ENCODE measurements around the gene TPRG1. TPM values are rescaled to one million over a fixed set of nuclear protein-coding genes. Genes with fewer than 3 reads are reported as not detected.

TPRG1 gene
- total RNA-seq, 1 donor from 2014 or later, result 0.71 TPM

- H3K9ac ChIP-seq, result no peak overlapping the region
- H3K27me3 Mint-ChIP-seq (ENCODE audit: insufficient read depth, low read depth), result peaks cover 6% of the 10 kb centered on the region
- H3K4me1 Mint-ChIP-seq, result peaks cover 15% of the 10 kb centered on the region
These were observed 131.8 kb downstream of the TPRG1 start for GRCh38 chr3:189303584-189303983.

GRCh38 chr3:189304465-189305351 lies 132.9 kb downstream of the TPRG1 start:
- no peak overlapping the region for H3K27ac ChIP-seq
- peaks cover 15% of the 10 kb centered on the region for H3K4me1 Mint-ChIP-seq
- H3K4me2 ChIP-seq, result peak overlapping the region; percentile 37
- TF ChIP-seq EZH2phosphoT487 (IDR thresholded peaks at IDR 0.05) (no peak), EZH2 (IDR thresholded peaks at IDR 0.05) (no peak), CTCF (IDR thresholded peaks at IDR 0.05) (no peak)
- peaks cover 6% of the 10 kb centered on the region for H3K27me3 Mint-ChIP-seq (ENCODE audit: insufficient read depth, low read depth)
- H3K36me3 ChIP-seq, result no peaks in the 10 kb centered on the region
- no peaks in the 10 kb centered on the region for H3K9me3 ChIP-seq (ENCODE audit: low read depth)
- no peak overlapping the region for H3K9ac ChIP-seq
- H4K20me1 ChIP-seq (ENCODE audit: low read depth), result no peaks in the 10 kb centered on the region
- H3K4me1 ChIP-seq, result peaks cover 16% of the 10 kb centered on the region
- no peak overlapping the region for H3K4me3 ChIP-seq
- H3K9me3 Mint-ChIP-seq, result no peaks in the 10 kb centered on the region
- DNase-seq (ENCODE audit: low spot score), result no peak
- no peaks in the 10 kb centered on the region for H3K79me2 ChIP-seq (ENCODE audit: low read depth)
- H3F3A ChIP-seq (ENCODE audit: low read depth), result peaks cover 4% of the 10 kb centered on the region
- H3K27ac Mint-ChIP-seq, result no peak overlapping the region
- no peak overlapping the region for H3K4me3 Mint-ChIP-seq
- H3K36me3 Mint-ChIP-seq, result no peaks in the 10 kb centered on the region
- peak overlapping the region; percentile 23 for H2AFZ ChIP-seq (replicated peaks)
- no peaks in the 10 kb centered on the region for H3K27me3 ChIP-seq

More at GRCh38 chr3:189303584-189303983, 131.8 kb downstream of the TPRG1 start:
- no peaks in the 10 kb centered on the region for H3K36me3 Mint-ChIP-seq
- H4K20me1 ChIP-seq (ENCODE audit: low read depth), result no peaks in the 10 kb centered on the region
- H3F3A ChIP-seq (ENCODE audit: low read depth), result peaks cover 4% of the 10 kb centered on the region
- DNase-seq (ENCODE audit: low spot score), result no peak
- H3K4me2 ChIP-seq, result no peak overlapping the region
- no peaks in the 10 kb centered on the region for H3K36me3 ChIP-seq
- no peak overlapping the region for H3K4me3 ChIP-seq
- no peak overlapping the region for H2AFZ ChIP-seq (replicated peaks)
- no peaks in the 10 kb centered on the region for H3K79me2 ChIP-seq (ENCODE audit: low read depth)
- no peaks in the 10 kb centered on the region for H3K9me3 Mint-ChIP-seq
- no peaks in the 10 kb centered on the region for H3K27me3 ChIP-seq
- H3K4me1 ChIP-seq, result peaks cover 16% of the 10 kb centered on the region
- no peak overlapping the region for H3K27ac Mint-ChIP-seq
- H3K4me3 Mint-ChIP-seq, result no peak overlapping the region
- TF ChIP-seq CTCF (IDR thresholded peaks at IDR 0.05), result no peak
- TF ChIP-seq EZH2phosphoT487 (IDR thresholded peaks at IDR 0.05), result no peak
- TF ChIP-seq EZH2 (IDR thresholded peaks at IDR 0.05), result no peak
- no peaks in the 10 kb centered on the region for H3K9me3 ChIP-seq (ENCODE audit: low read depth)
- no peak overlapping the region for H3K27ac ChIP-seq

GRCh38 chr3:189305412-189305811 lies 133.6 kb downstream of the TPRG1 start:
- Mint-ChIP-seq H3K4me1 (peaks cover 15% of the 10 kb centered on the region), H3K27me3 (ENCODE audit: insufficient read depth, low read depth) (peaks cover 5% of the 10 kb centered on the region), H3K27ac (no peak overlapping the region), H3K4me3 (no peak overlapping the region), H3K36me3 (no peaks in the 10 kb centered on the region), H3K9me3 (no peaks in the 10 kb centered on the region)
- no peak for TF ChIP-seq EZH2phosphoT487 (IDR thresholded peaks at IDR 0.05)
- Histone ChIP-seq H2AFZ (replicated peaks) (no peak overlapping the region), H3K36me3 (no peaks in the 10 kb centered on the region), H3K79me2 (ENCODE audit: low read depth) (no peaks in the 10 kb centered on the region), H3K9ac (no peak overlapping the region), H3K4me1 (peaks cover 14% of the 10 kb centered on the region), H3K9me3 (ENCODE audit: low read depth) (no peaks in the 10 kb centered on the region), H4K20me1 (ENCODE audit: low read depth) (no peaks in the 10 kb centered on the region), H3K27ac (no peak overlapping the region), H3F3A (ENCODE audit: low read depth) (peaks cover 4% of the 10 kb centered on the region), H3K4me3 (no peak overlapping the region), H3K4me2 (no peak overlapping the region), H3K27me3 (no peaks in the 10 kb centered on the region)
- DNase-seq (ENCODE audit: low spot score), result no peak

GRCh38 chr3:189307963-189308362 lies 136.2 kb downstream of the TPRG1 start:
- H3K4me3 ChIP-seq, result no peak overlapping the region
- no peaks in the 10 kb centered on the region for H3F3A ChIP-seq (ENCODE audit: low read depth)
- Mint-ChIP-seq H3K27me3 (ENCODE audit: insufficient read depth, low read depth) (no peaks in the 10 kb centered on the region), H3K9me3 (no peaks in the 10 kb centered on the region), H3K36me3 (no peaks in the 10 kb centered on the region), H3K4me1 (peaks cover 8% of the 10 kb centered on the region), H3K27ac (no peak overlapping the region), H3K4me3 (no peak overlapping the region)
- H3K36me3 ChIP-seq, result no peaks in the 10 kb centered on the region
- no peak overlapping the region for H3K27ac ChIP-seq
- no peak overlapping the region for H3K9ac ChIP-seq
- H3K4me2 ChIP-seq, result no peak overlapping the region
- H2AFZ ChIP-seq (replicated peaks), result no peak overlapping the region
- H4K20me1 ChIP-seq (ENCODE audit: low read depth), result no peaks in the 10 kb centered on the region
- peaks cover 9% of the 10 kb centered on the region for H3K4me1 ChIP-seq
- H3K9me3 ChIP-seq (ENCODE audit: low read depth), result no peaks in the 10 kb centered on the region
- no peak for TF ChIP-seq CTCF (IDR thresholded peaks at IDR 0.05)
- no peaks in the 10 kb centered on the region for H3K79me2 ChIP-seq (ENCODE audit: low read depth)
- no peaks in the 10 kb centered on the region for H3K27me3 ChIP-seq
- no peak for DNase-seq (ENCODE audit: low spot score)

Measured in neural progenitor cell (in vitro differentiated cells).